HepG2 (cell line): ENCODE results near the gene MSANTD1. TPM values are rescaled to one million over a fixed set of nuclear protein-coding genes. Genes with fewer than 3 reads are reported as not detected.

ENCODE experiments used
- ATAC-seq: fragments of 200-7000 bp; cut with Tn5 transposase; 3 replicates; pipeline ENCODE4 v1.9.1; 2020; ENCODE audit warnings: mild to moderate bottlenecking, moderate library complexity
- BruUV-seq: library from RNA; stranded (reverse); fragments of 400-500 nt; replicated peaks from 2 replicates; lab custom pipeline; 2021; lab: Mats Ljungman, UMichigan
- CTCF ChIA-PET: fragments of 300-600 bp; formaldehyde crosslinking; extraction: SDS; loops from one replicate; lab custom pipeline; 2021; ENCODE audit warnings: low total read pairs, inconsistent platforms, low intra/inter-chr PET ratio; lab: Yijun Ruan, JAX
- POLR2A ChIA-PET: fragments of 350-600 bp; sonication (Branson Sonifier 250); formaldehyde crosslinking; loops from one replicate; lab custom pipeline; 2020; ENCODE audit warnings: antibody characterized with exemption, inconsistent platforms; lab: Yijun Ruan, JAX
- DNase-seq: peaks from one replicate; pipeline ENCODE4 v3.0.0-alpha.2; 2015; ENCODE audit warnings: low spot score
- FAIRE-seq: peaks from 3 replicates; lab custom pipeline; 2011; peaks lifted over from hg19 to GRCh38; lab: Jason Lieb, UNC
- H2AFZ ChIP-seq: one replicate; pipeline ENCODE4 v1.6.1; 2011; ENCODE audit warnings: low read length, inconsistent platforms
- H3K27ac ChIP-seq: fragments of 300-600 bp; 3 replicates; pipeline ENCODE4 v1.8.0; 2011; ENCODE audit warnings: mixed run types, mild to moderate bottlenecking, mixed read lengths, low read length, inconsistent platforms; ENCODE audit not compliant: insufficient read depth; ENCODE audit errors: extremely low read length
- H3K27me3 ChIP-seq, 2 experiments: fragments of 200-600 bp in 1 of 2; 2 replicates in 1 of 2; 3 replicates in 1 of 2; pipeline versions ENCODE4 v1.6.0 to v1.8.0; 2011; ENCODE audit warnings: low read length in 2 of 2, mild to moderate bottlenecking in 2 of 2, moderate library complexity in 2 of 2, inconsistent platforms in 1 of 2; ENCODE audit not compliant: insufficient read depth in 2 of 2, control insufficient read depth in 1 of 2
- H3K36me3 ChIP-seq, 2 experiments: fragments of 200-600 bp in 1 of 2; replicated peaks in 1 of 2; 2 replicates in 1 of 2; 3 replicates in 1 of 2; pipeline versions ENCODE4 v1.5.1 to v1.8.0; 2011; ENCODE audit warnings: low read length in 2 of 2, inconsistent platforms in 1 of 2; ENCODE audit not compliant: insufficient read depth in 2 of 2, control insufficient read depth in 1 of 2
- H3K4me1 ChIP-seq: 2 replicates; pipeline ENCODE4 v1.5.1; 2012; ENCODE audit warnings: low read length, inconsistent platforms; ENCODE audit not compliant: insufficient read depth
- H3K4me2 ChIP-seq: 2 replicates; pipeline ENCODE4 v1.6.0; 2011; ENCODE audit warnings: low read depth, low read length, inconsistent platforms
- H3K4me3 ChIP-seq, 3 experiments: fragments of 200-600 bp in 1 of 3; sonication (generic), shearing (Covaris generic) in 1 of 3; replicated peaks in 1 of 3; 2 replicates each; pipeline ENCODE4 v1.5.1; 2011 to 2016; ENCODE audit warnings: low read length in 3 of 3, inconsistent platforms in 2 of 3, low read depth in 2 of 3, mild to moderate bottlenecking in 2 of 3, control low read depth in 1 of 3, mixed read lengths in 1 of 3; ENCODE audit not compliant: insufficient read depth in 1 of 3
- H3K79me2 ChIP-seq: one replicate; pipeline ENCODE4 v1.6.1; 2011; ENCODE audit warnings: low read length, inconsistent platforms; ENCODE audit not compliant: insufficient read depth
- H3K9ac ChIP-seq: 2 replicates; pipeline ENCODE4 v1.6.0; 2011; ENCODE audit warnings: mild to moderate bottlenecking, low read depth, low read length, inconsistent platforms; ENCODE audit not compliant: insufficient read depth
- H3K9me3 ChIP-seq: 2 replicates; pipeline ENCODE4 v1.5.1; 2012; ENCODE audit warnings: mild to moderate bottlenecking, low read length
- H4K20me1 ChIP-seq: 2 replicates; pipeline ENCODE4 v1.6.0; 2011; ENCODE audit warnings: inconsistent platforms, mild to moderate bottlenecking, low read length, moderate library complexity; ENCODE audit not compliant: insufficient read depth
- ATF5 ChIP-seq: sonication (generic); formaldehyde crosslinking; IDR thresholded peaks from 2 replicates; pipeline ENCODE4 v1.4.0; 2020; ENCODE audit warnings: mild to moderate bottlenecking, low read depth, missing genetic modification reagents
- CEBPG ChIP-seq: IDR thresholded peaks from 2 replicates; pipeline ENCODE4 v1.6.1; 2016
- JUND ChIP-seq: sonication (generic); formaldehyde crosslinking; IDR thresholded peaks from 2 replicates; pipeline ENCODE4 v1.8.0; 2022; ENCODE audit warnings: mild to moderate bottlenecking, missing genetic modification reagents
- LRRFIP1 ChIP-seq: sonication (generic); formaldehyde crosslinking; conservative IDR thresholded peaks from 2 replicates; pipeline ENCODE4 v1.4.0; 2020; ENCODE audit warnings: missing genetic modification reagents
- NCOA2 ChIP-seq: sonication (generic); formaldehyde crosslinking; IDR thresholded peaks from 2 replicates; pipeline ENCODE4 v1.8.0; 2022; ENCODE audit warnings: inconsistent platforms
- RBM39 ChIP-seq: fragments of 200-400 bp; formaldehyde crosslinking; IDR thresholded peaks from one replicate; pipeline ENCODE4 v1.6.1; 2018; ENCODE audit warnings: antibody characterized with exemption, mild to moderate bottlenecking, low read depth, low read length; ENCODE audit not compliant: poor library complexity, severe bottlenecking
- SMYD3 ChIP-seq: sonication (generic); formaldehyde crosslinking; IDR thresholded peaks from 2 replicates; pipeline ENCODE4 v1.8.1; 2023; ENCODE audit warnings: mild to moderate bottlenecking, missing genetic modification reagents
- SOX6 ChIP-seq, 2 experiments: fragments of 450-650 bp in 1 of 2; sonication (generic) in 1 of 2; formaldehyde crosslinking in 1 of 2; IDR thresholded peaks; 2 replicates each; pipeline versions ENCODE4 v1.4.0 to v1.6.1; 2017 to 2020; ENCODE audit warnings: antibody characterized with exemption in 1 of 2, mild to moderate bottlenecking in 1 of 2, missing genetic modification reagents in 1 of 2
- ZFP36L2 ChIP-seq: sonication (generic); formaldehyde crosslinking; IDR thresholded peaks from 2 replicates; pipeline ENCODE4 v1.4.0; 2020; ENCODE audit warnings: missing genetic modification reagents
- ZNF432 ChIP-seq: sonication (generic); formaldehyde crosslinking; IDR thresholded peaks from 2 replicates; pipeline ENCODE4 v1.5.0; 2020; ENCODE audit warnings: missing genetic modification reagents, mild to moderate bottlenecking, borderline replicate concordance
- ZNF468 ChIP-seq: sonication (generic); formaldehyde crosslinking; IDR thresholded peaks from 2 replicates; pipeline ENCODE4 v1.8.0; 2022; ENCODE audit warnings: mild to moderate bottlenecking, moderate library complexity, missing genetic modification reagents
- ZNF510 ChIP-seq: sonication (generic); formaldehyde crosslinking; IDR thresholded peaks from 2 replicates; pipeline ENCODE4 v1.4.0; 2020; ENCODE audit warnings: low read depth, mild to moderate bottlenecking, missing genetic modification reagents
- ZNF557 ChIP-seq: sonication (generic); formaldehyde crosslinking; IDR thresholded peaks from 2 replicates; pipeline ENCODE4 v1.4.0; 2020; ENCODE audit warnings: missing genetic modification reagents
- ZNF644 ChIP-seq: IDR thresholded peaks from 2 replicates; pipeline ENCODE4 v1.6.1; 2016; ENCODE audit warnings: low read depth
- ZNF747 ChIP-seq: sonication (generic); formaldehyde crosslinking; IDR thresholded peaks from 2 replicates; pipeline ENCODE4 v1.8.1; 2023; ENCODE audit warnings: missing genetic modification reagents, mild to moderate bottlenecking, borderline replicate concordance
- WGBS: methylation state at CpG from one replicate; pipeline ENCODE4 v1.1.6; 2017; ENCODE audit warnings: low lambda C conversion rate; 5-methylcytosine and 5-hydroxymethylcytosine counted together
- in situ Hi-C: cut with HindIII; loops from 2 replicates; pipeline ENCODE4 v1.10.0; 2017; ENCODE audit warnings: low pct_unique_long_range_greater_than_20kb; ENCODE audit not compliant: extremely low pct_ligation_motif_present
- intact Hi-C: fragments of 100-400 bp; cut with micrococcal nuclease; formaldehyde crosslinking; loops from one replicate; pipeline ENCODE4 v1.10.0; 2022; ENCODE audit not compliant: unreplicated experiment
- polyA plus RNA-seq, 8 experiments: library from polyadenylated mRNA; depleted of rRNA in 3 of 8; stranded (reverse) in 7 of 8; unstranded in 1 of 8; fragments of >200 nt; fragmentation: Illumina TruSeq in 4 of 8; extraction: Trizol in 4 of 8; gene quantifications; 2 replicates each; pipeline versions ENCODE4 v1.2.1 to v1.2.3, GENCODE V29; 2011 to 2016; ENCODE audit warnings: low read depth in 4 of 8, missing spikeins in 1 of 8, mixed read lengths in 1 of 8; ENCODE audit not compliant: insufficient read depth in 1 of 8
- total RNA-seq, 5 experiments: library from RNA; depleted of rRNA; stranded (reverse); fragments of >200 nt; fragmentation: Illumina TruSeq; extraction: Trizol; gene quantifications; 2 replicates each; pipeline ENCODE4 v1.2.3, GENCODE V29; 2016; ENCODE audit warnings: low read depth in 1 of 5
- TF ChIP-seq, protein P1 (sequence below): sonication (generic); formaldehyde crosslinking; IDR thresholded peaks from 2 replicates; pipeline ENCODE4 v1.4.0; 2020; ENCODE audit warnings: missing genetic modification reagents
- TF ChIP-seq, protein P2 (sequence below): sonication (generic); formaldehyde crosslinking; IDR thresholded peaks from 2 replicates; pipeline ENCODE4 v1.5.0; 2020; ENCODE audit warnings: mild to moderate bottlenecking, missing genetic modification reagents

The MSANTD1 gene
- total and polyA plus RNA-seq, 2 of the 13 experiments (the other 11 are each of a cell fraction or from before 2014, with no cell fraction given), result 0.22 to 0.40 TPM

DNA sequence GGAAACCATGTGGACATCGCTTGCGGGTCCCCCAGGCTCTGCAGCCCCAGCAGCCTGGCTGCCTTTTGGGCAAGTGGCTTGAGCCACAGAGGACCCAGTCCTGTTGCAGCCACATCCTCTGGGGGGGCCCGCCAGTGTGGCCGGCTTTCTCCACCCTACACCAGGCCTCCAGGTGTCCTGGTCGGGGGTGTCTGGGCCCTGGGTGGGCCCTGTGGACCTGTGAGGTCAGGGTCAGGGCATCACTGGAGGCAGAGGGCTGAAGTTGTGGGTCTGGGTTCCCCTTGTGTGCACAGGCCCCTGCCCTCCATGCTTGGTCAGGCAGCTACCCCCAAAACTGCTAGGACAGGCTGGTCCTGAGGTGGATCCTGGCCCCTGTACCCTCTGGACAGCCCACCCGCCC, 3.3 kb upstream of the MSANTD1 start:
- Histone ChIP-seq H3K4me3 (no peak overlapping the region), H3K4me2 (no peak overlapping the region), H3K79me2 (no peaks in the 10 kb centered on the region), H3K36me3 (peaks cover 4 to 12% of the 10 kb centered on the region in 2 experiments; a peak in 3 of 5 replicates), H3K9ac (no peak overlapping the region), H3K9me3 (no peaks in the 10 kb centered on the region), H2AFZ (no peak overlapping the region), H4K20me1 (0 out of 2 replicates have a peak, but pooled peaks cover 3% of the 10 kb centered on the region), H3K4me1 (peaks cover 15% of the 10 kb centered on the region), H3K27ac (no peak overlapping the region), H3K27me3 (no peaks in the 10 kb centered on the region)
- no peak for DNase-seq
- TF ChIP-seq RBM39, result no peak
- TF ChIP-seq ZNF557 (CRISPR knock-in tag), result no peak
- no peak for TF ChIP-seq ZNF510 (CRISPR knock-in tag)
- TF ChIP-seq, protein P1, sequence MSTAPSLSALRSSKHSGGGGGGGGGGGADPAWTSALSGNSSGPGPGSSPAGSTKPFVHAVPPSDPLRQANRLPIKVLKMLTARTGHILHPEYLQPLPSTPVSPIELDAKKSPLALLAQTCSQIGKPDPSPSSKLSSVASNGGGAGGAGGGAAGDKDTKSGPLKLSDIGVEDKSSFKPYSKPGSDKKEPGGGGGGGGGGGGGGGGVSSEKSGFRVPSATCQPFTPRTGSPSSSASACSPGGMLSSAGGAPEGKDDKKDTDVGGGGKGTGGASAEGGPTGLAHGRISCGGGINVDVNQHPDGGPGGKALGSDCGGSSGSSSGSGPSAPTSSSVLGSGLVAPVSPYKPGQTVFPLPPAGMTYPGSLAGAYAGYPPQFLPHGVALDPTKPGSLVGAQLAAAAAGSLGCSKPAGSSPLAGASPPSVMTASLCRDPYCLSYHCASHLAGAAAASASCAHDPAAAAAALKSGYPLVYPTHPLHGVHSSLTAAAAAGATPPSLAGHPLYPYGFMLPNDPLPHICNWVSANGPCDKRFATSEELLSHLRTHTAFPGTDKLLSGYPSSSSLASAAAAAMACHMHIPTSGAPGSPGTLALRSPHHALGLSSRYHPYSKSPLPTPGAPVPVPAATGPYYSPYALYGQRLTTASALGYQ (CRISPR knock-in tag), result no peak
- no peak for TF ChIP-seq ATF5 (CRISPR knock-in tag)
- no peak for TF ChIP-seq ZNF468
- TF ChIP-seq ZNF644, result no peak
- TF ChIP-seq, protein P2, sequence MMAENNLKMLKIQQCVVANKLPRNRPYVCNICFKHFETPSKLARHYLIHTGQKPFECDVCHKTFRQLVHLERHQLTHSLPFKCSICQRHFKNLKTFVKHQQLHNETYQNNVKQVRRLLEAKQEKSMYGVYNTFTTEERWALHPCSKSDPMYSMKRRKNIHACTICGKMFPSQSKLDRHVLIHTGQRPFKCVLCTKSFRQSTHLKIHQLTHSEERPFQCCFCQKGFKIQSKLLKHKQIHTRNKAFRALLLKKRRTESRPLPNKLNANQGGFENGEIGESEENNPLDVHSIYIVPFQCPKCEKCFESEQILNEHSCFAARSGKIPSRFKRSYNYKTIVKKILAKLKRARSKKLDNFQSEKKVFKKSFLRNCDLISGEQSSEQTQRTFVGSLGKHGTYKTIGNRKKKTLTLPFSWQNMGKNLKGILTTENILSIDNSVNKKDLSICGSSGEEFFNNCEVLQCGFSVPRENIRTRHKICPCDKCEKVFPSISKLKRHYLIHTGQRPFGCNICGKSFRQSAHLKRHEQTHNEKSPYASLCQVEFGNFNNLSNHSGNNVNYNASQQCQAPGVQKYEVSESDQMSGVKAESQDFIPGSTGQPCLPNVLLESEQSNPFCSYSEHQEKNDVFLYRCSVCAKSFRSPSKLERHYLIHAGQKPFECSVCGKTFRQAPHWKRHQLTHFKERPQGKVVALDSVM (CRISPR knock-in tag), result no peak
- TF ChIP-seq ZFP36L2 (CRISPR knock-in tag), result no peak
- TF ChIP-seq JUND (CRISPR knock-in tag), result no peak
- no peak for TF ChIP-seq ZNF747 (CRISPR knock-in tag)
- no peak for TF ChIP-seq CEBPG (CRISPR knock-in tag)
- no peak for TF ChIP-seq SMYD3 (CRISPR knock-in tag)
- TF ChIP-seq SOX6 (IDR thresholded peaks at IDR 0.05), result no peak
- no peak for TF ChIP-seq SOX6 (CRISPR knock-in tag; IDR thresholded peaks at IDR 0.05)
- TF ChIP-seq LRRFIP1 (CRISPR knock-in tag), result no peak
- TF ChIP-seq NCOA2, result no peak
- no peak for TF ChIP-seq ZNF432
- intact Hi-C loops (no loop called here), in situ Hi-C loops (no loop called here)
- ChIA-PET CTCF (no interaction called here), POLR2A (no interaction called here)
- no peak for FAIRE-seq
- ATAC-seq, result no peak
- BruUV-seq, result no TSS peak
- 80% methylated on average over 3 of the region's 6 CpGs for WGBS
